Gastrocnemius medialis (tissue), 4 donors: ENCODE results near the gene EIF4EBP2. TPM values are rescaled to one million over a fixed set of nuclear protein-coding genes. Genes with fewer than 3 reads are reported as not detected.

Experiments
- ATAC-seq, 2 donors: fragments of 150-250 bp; one replicate each; pipeline ENCODE4 v1.9.1; 2016
- DNase-seq, 2 donors: peaks; one replicate each; pipeline ENCODE4 v3.0.0-alpha.2; 2019
- H3K27ac ChIP-seq, 4 donors: fragments of 200-600 bp; sonication (generic); 1 replicate in 1 of 4; 2 replicates in 3 of 4; pipeline ENCODE4 v1.5.1; 2016 to 2018; ENCODE audit warnings: mild to moderate bottlenecking in 2 of 4, moderate library complexity in 1 of 4
- H3K27me3 ChIP-seq, 3 donors: fragments of 200-600 bp; sonication (generic) in 2 of 3; 1 replicate in 1 of 3; 2 replicates in 2 of 3; pipeline versions ENCODE4 v1.5.1 to v1.6.0; 2016 to 2019; ENCODE audit warnings: mild to moderate bottlenecking in 1 of 3, moderate library complexity in 1 of 3
- H3K36me3 ChIP-seq, 2 donors: fragments of 200-600 bp; sonication (generic) in 1 of 2; one replicate each; pipeline ENCODE4 v1.5.1; 2017 to 2018
- H3K4me1 ChIP-seq, 2 donors: fragments of 200-600 bp; sonication (generic) in 1 of 2; one replicate each; pipeline ENCODE4 v1.5.1; 2016 to 2017; ENCODE audit warnings: mild to moderate bottlenecking in 2 of 2
- H3K4me3 ChIP-seq, 4 donors: fragments of 200-600 bp; sonication (generic) in 3 of 4; 1 replicate in 1 of 4; 2 replicates in 3 of 4; pipeline ENCODE4 v1.5.1; 2016 to 2019; ENCODE audit warnings: mild to moderate bottlenecking in 2 of 4
- H3K9me3 ChIP-seq, 3 donors: fragments of 200-600 bp; sonication (generic) in 2 of 3; 1 replicate in 1 of 3; 2 replicates in 2 of 3; pipeline ENCODE4 v1.5.1; 2016 to 2019
- CTCF ChIP-seq, 5 experiments: fragments of 450-650 bp in 3 of 5; fragments of 200-600 bp in 2 of 5; sonication (generic) in 2 of 5; IDR thresholded peaks in 4 of 5; conservative IDR thresholded peaks in 1 of 5; 1 replicate in 4 of 5; 2 replicates in 1 of 5; pipeline ENCODE4 v1.5.1; 2016 to 2019; ENCODE audit warnings: antibody characterized with exemption in 5 of 5, mild to moderate bottlenecking in 3 of 5, moderate library complexity in 3 of 5
- POLR2A ChIP-seq, 2 donors: fragments of 450-650 bp; IDR thresholded peaks; one replicate each; pipeline ENCODE4 v1.6.1; 2017; ENCODE audit warnings: antibody characterized with exemption in 2 of 2, mild to moderate bottlenecking in 2 of 2, moderate library complexity in 2 of 2
- in situ Hi-C, 4 donors: fragments of 200-750 bp; cut with MboI; loops; one replicate each; pipeline versions ENCODE4 v1.15.0 to v1.8.0; 2017; ENCODE audit warnings: low sequenced_read_pairs in 4 of 4
- intact Hi-C: fragments of 100-400 bp; cut with DNase I; formaldehyde crosslinking; loops from one replicate; pipeline ENCODE4 v1.15.1; 2023; ENCODE audit warnings: low total_unique reads
- total RNA-seq, 4 donors: library from RNA; depleted of rRNA; stranded (reverse); fragments of >200 nt; gene quantifications; one replicate each; pipeline versions ENCODE4 v1.1.0 to v1.2.3, GENCODE V29; 2016

EIF4EBP2 gene
- total RNA-seq, 4 donors from 2014 or later = 58.4 to 141 (median 107) TPM

- ATAC-seq (no peak), DNase-seq (no peak)
- intact Hi-C loops (no loop called here), in situ Hi-C loops (loop anchor here in 2 of 4 donors (5.0 to 10.0 kb wide), 2 partner anchors 94 to 97 kb away; no protein-coding TSS in a partner anchor)
- Histone ChIP-seq H3K27ac (peak overlapping the region; percentile 40 to 73 (median 66)), H3K36me3 (no peaks in the 10 kb centered on the region), H3K4me3 (no peak overlapping the region), H3K9me3 (no peaks in the 10 kb centered on the region), H3K4me1 (peaks cover 4 to 11% of the 10 kb centered on the region in 2 donors), H3K27me3 (no peaks in the 10 kb centered on the region)
- no peak for TF ChIP-seq CTCF (IDR thresholded peaks at IDR 0.05 in 4 of 5, conservative IDR thresholded peaks at IDR 0.05 in 1 of 5)
- TF ChIP-seq POLR2A (IDR thresholded peaks at IDR 0.05) = no peak
These were observed 35.0 kb upstream of the EIF4EBP2 start for GRCh38 chr10:70368774-70369482.

- no peak for ATAC-seq
- Histone ChIP-seq H3K9me3 (no peaks in the 10 kb centered on the region), H3K4me3 (no peak overlapping the region), H3K27ac (peak overlapping the region; percentile 40 to 73 (median 66)), H3K27me3 (no peaks in the 10 kb centered on the region), H3K4me1 (peaks cover 0 to 7% of the 10 kb centered on the region in 2 donors), H3K36me3 (no peaks in the 10 kb centered on the region)
- TF ChIP-seq POLR2A (IDR thresholded peaks at IDR 0.05) (no peak), CTCF (IDR thresholded peaks at IDR 0.05 in 4 of 5, conservative IDR thresholded peaks at IDR 0.05 in 1 of 5) (no peak)
- intact Hi-C loops (no loop called here), in situ Hi-C loops (loop anchor here in 2 of 4 donors (5.0 to 10.0 kb wide), 2 partner anchors 95 to 97 kb away; no protein-coding TSS in a partner anchor)
- no peak for DNase-seq
These were observed 34.4 kb upstream of the EIF4EBP2 start for GRCh38 chr10:70369498-70370018.

- H3K36me3 ChIP-seq = no peaks in the 10 kb centered on the region
- no peaks in the 10 kb centered on the region for H3K27me3 ChIP-seq
- in situ Hi-C loops = no loop called here
- peak overlapping the region; percentile 40 to 73 (median 66) for H3K27ac ChIP-seq
- no peak overlapping the region for H3K4me3 ChIP-seq
- H3K4me1 ChIP-seq = peaks cover 0 to 4% of the 10 kb centered on the region in 2 donors
- TF ChIP-seq POLR2A (IDR thresholded peaks at IDR 0.05) = no peak
- TF ChIP-seq CTCF (IDR thresholded peaks at IDR 0.05 in 4 of 5, conservative IDR thresholded peaks at IDR 0.05 in 1 of 5) = no peak
- no peaks in the 10 kb centered on the region for H3K9me3 ChIP-seq
- DNase-seq (no peak), ATAC-seq (peak in 1 of 2 donors; percentile 32)
- intact Hi-C loops = no loop called here
These were observed 33.2 kb upstream of the EIF4EBP2 start for GRCh38 chr10:70370766-70371165.

- H3K36me3 ChIP-seq = no peaks in the 10 kb centered on the region
- DNase-seq (no peak), ATAC-seq (no peak)
- no peaks in the 10 kb centered on the region for H3K27me3 ChIP-seq
- in situ Hi-C loops (no loop called here), intact Hi-C loops (no loop called here)
- H3K4me3 ChIP-seq = no peak overlapping the region
- TF ChIP-seq POLR2A (IDR thresholded peaks at IDR 0.05) (no peak), CTCF (IDR thresholded peaks at IDR 0.05 in 4 of 5, conservative IDR thresholded peaks at IDR 0.05 in 1 of 5) (no peak)
- peaks cover 6 to 11% of the 10 kb centered on the region in 2 donors for H3K4me1 ChIP-seq
- peak overlapping the region; percentile 40 to 73 (median 66) for H3K27ac ChIP-seq
- no peaks in the 10 kb centered on the region for H3K9me3 ChIP-seq
These were observed 32.1 kb upstream of the EIF4EBP2 start for GRCh38 chr10:70371846-70372245.
